CD4-positive, alpha-beta T cell treated with Interleukin-4 for 4 hours (primary cell): Measurements from ENCODE around the gene TENT5C.

Source experiments
- DNase-seq: peaks from one replicate; pipeline ENCODE4 v3.0.0-alpha.2; 2020

Gene TENT5C

GRCh38 chr1:117574161-117574835 is 31.6 kb upstream of the TENT5C start:
- no peak for DNase-seq

- DNase-seq: no peak
These were observed 30.1 kb upstream of the TENT5C start for GRCh38 chr1:117575586-117576225.

- no peak for DNase-seq
These were observed 29.6 kb upstream of the TENT5C start for GRCh38 chr1:117576236-117576635.

GRCh38 chr1:117577191-117577885 is 28.5 kb upstream of the TENT5C start:
- no peak for DNase-seq

GRCh38 chr1:117578466-117578865 is 27.4 kb upstream of the TENT5C start:
- no peak for DNase-seq

- no peak for DNase-seq
These were observed 26.5 kb upstream of the TENT5C start for GRCh38 chr1:117579221-117579906.

- DNase-seq: no peak
These were observed 25.4 kb upstream of the TENT5C start for GRCh38 chr1:117580436-117580835.

- no peak for DNase-seq
These were observed 25.0 kb upstream of the TENT5C start for GRCh38 chr1:117580882-117581281.

- DNase-seq: no peak
These were observed 24.4 kb upstream of the TENT5C start for GRCh38 chr1:117581391-117581943.

- no peak for DNase-seq
These were observed 23.4 kb upstream of the TENT5C start for GRCh38 chr1:117582451-117582850.

GRCh38 chr1:117583247-117583646 is 22.6 kb upstream of the TENT5C start:
- DNase-seq: no peak

- no peak for DNase-seq
These were observed 21.7 kb upstream of the TENT5C start for GRCh38 chr1:117584181-117584580.

GRCh38 chr1:117585086-117585485 is 20.8 kb upstream of the TENT5C start:
- DNase-seq: no peak

GRCh38 chr1:117586337-117586736 is 19.5 kb upstream of the TENT5C start:
- DNase-seq: no peak

GRCh38 chr1:117586747-117587498 is 18.9 kb upstream of the TENT5C start:
- DNase-seq: no peak

GRCh38 chr1:117587499-117588356 is 18.1 kb upstream of the TENT5C start:
- DNase-seq: no peak

- no peak for DNase-seq
These were observed 16.3 kb upstream of the TENT5C start for GRCh38 chr1:117589544-117589943.

- DNase-seq: no peak
These were observed 15.4 kb upstream of the TENT5C start for GRCh38 chr1:117590273-117590925.

- DNase-seq: no peak
These were observed 14.6 kb upstream of the TENT5C start for GRCh38 chr1:117591252-117591651.

GRCh38 chr1:117592155-117592554 is 13.7 kb upstream of the TENT5C start:
- DNase-seq: no peak
